GM12892 (cell line): ENCODE data around the gene STMN3.

Source experiments
- POLR2A ChIP-seq: IDR thresholded peaks from 2 replicates; pipeline ENCODE4 v1.6.1; 2011; ENCODE audit warnings: low read depth, low read length, control low read depth
- POLR2AphosphoS5 ChIP-seq: IDR thresholded peaks from 2 replicates; pipeline ENCODE4 v1.6.1; 2011; ENCODE audit warnings: low read depth, low read length, control low read depth
- TAF1 ChIP-seq: IDR thresholded peaks from 2 replicates; pipeline ENCODE4 v1.6.1; 2011; ENCODE audit warnings: low read depth, mild to moderate bottlenecking, control low read depth, low read length, borderline replicate concordance

DNA sequence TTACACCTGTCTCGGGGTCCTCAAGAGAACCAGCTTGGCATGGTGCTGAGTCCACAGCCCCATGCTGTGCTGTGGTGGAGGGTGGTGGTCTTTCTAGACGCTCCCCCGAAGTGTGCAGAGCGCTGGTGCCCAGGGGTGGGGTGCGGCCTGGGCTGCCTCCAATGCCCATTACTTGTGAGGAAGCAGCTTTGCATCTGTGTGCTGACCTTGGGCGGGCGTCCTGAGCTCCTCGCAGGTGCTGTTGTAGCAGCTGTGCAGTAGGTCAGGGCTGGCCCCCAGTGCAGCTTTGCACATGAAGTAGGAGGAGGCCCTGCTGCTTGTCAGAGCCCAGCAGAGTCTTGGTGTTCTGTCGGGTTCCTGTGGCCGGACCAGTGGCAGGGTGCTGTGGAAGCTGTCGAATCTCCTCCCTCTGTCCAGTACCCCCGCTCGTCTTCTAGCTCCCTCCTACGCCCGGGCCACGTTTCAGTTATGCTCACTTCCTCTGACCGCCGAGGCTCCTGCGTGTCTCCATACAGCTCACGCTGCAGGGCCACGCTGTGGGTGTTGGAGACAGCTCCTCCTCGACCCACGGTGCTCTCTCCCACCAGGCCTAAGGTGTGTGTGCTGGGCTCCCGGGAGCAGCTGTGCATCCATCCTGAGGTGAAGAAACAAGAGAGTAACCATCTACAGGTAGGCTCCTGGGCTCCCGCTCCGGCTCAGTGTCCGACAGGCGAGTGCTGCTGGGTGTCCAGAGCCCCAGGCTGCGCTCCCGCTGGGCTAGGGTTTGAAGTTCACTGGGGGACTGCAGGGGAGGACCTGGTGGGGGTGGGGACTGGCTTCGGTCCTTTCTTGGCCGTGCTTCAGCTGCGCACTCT, 9.0 kb upstream of the STMN3 start:
- TF ChIP-seq POLR2A (no peak), POLR2AphosphoS5 (no peak), TAF1 (no peak)
